Urinary bladder (tissue), 4 donors: ENCODE data around the gene ACSM2A. TPM values are rescaled to one million over a fixed set of nuclear protein-coding genes. Genes with fewer than 3 reads are reported as not detected.
"Not testable (repeated sequence)": the region's sequence is repeated elsewhere in the genome, so short reads cannot be mapped to it uniquely, and the experiment has no call there.

Source experiments
- DNase-seq: peaks from one replicate; pipeline ENCODE4 v3.0.0-alpha.2; 2015; ENCODE audit errors: extremely low spot score
- H3K27ac ChIP-seq: one replicate; pipeline ENCODE4 v1.5.1; 2013; ENCODE audit warnings: low read depth, mild to moderate bottlenecking, moderate library complexity
- H3K36me3 ChIP-seq: one replicate; pipeline ENCODE4 v1.6.1; 2013; ENCODE audit warnings: mild to moderate bottlenecking, moderate library complexity; ENCODE audit not compliant: insufficient read depth
- H3K4me1 ChIP-seq: one replicate; pipeline ENCODE4 v1.6.1; 2013; ENCODE audit warnings: mild to moderate bottlenecking, moderate library complexity; ENCODE audit not compliant: insufficient read depth
- H3K4me3 ChIP-seq: one replicate; pipeline ENCODE4 v1.5.1; 2013; ENCODE audit warnings: low read depth, low read length
- WGBS: extraction: QIAGEN DNeasy Blood & Tissue Kit; methylation state at CpG from one replicate; pipeline ENCODE4 v1.1.7; 2013; 5-methylcytosine and 5-hydroxymethylcytosine counted together
- polyA plus RNA-seq: library from polyadenylated mRNA; stranded (reverse); fragments of 200-250 nt; gene quantifications from one replicate; pipeline ENCODE4 v1.2.3, GENCODE V29; 2013
- total RNA-seq: library from RNA; depleted of rRNA; stranded (reverse); fragments of >200 nt; gene quantifications from one replicate; pipeline ENCODE4 v1.2.3, GENCODE V29; 2014
- donor health status: healthy with polysubstance abuse.
- donor health status: healthy.

Gene ACSM2A
- total and polyA plus RNA-seq, 2 donors: 0.33 TPM; not detected in 1

- H3K4me3 ChIP-seq, H3K27ac ChIP-seq, H3K36me3 ChIP-seq, DNase-seq, H3K4me1 ChIP-seq: not testable (repeated sequence)
- WGBS: 31% methylated on average over 2 of the region's 2 CpGs
These were observed 25.9 kb downstream of the ACSM2A start for GRCh38 chr16:20477188-20477744.

GRCh38 chr16:20483989-20484388 is 32.7 kb downstream of the ACSM2A start:
- H3K27ac ChIP-seq, H3K4me1 ChIP-seq, H3K36me3 ChIP-seq, DNase-seq, H3K4me3 ChIP-seq: not testable (repeated sequence)
- 54% methylated on average over 1 of the region's 1 CpG for WGBS

GRCh38 chr16:20484726-20485125 is 33.4 kb downstream of the ACSM2A start:
- Histone ChIP-seq H3K27ac (no peak overlapping the region), H3K36me3 (no peaks in the 10 kb centered on the region), H3K4me1 (no peaks in the 10 kb centered on the region), H3K4me3 (no peak overlapping the region)
- no peak for DNase-seq
- 80% methylated on average over 1 of the region's 1 CpG for WGBS

- Histone ChIP-seq H3K4me1 (no peaks in the 10 kb centered on the region), H3K27ac (no peak overlapping the region), H3K4me3 (no peak overlapping the region), H3K36me3 (no peaks in the 10 kb centered on the region)
- WGBS: 76% methylated on average over 1 of the region's 1 CpG
- DNase-seq: no peak
These were observed 34.1 kb downstream of the ACSM2A start for GRCh38 chr16:20485408-20485807.

- WGBS: no CpG with 5 or more reads among the region's 3 CpGs
- not testable (repeated sequence) for H3K4me1 ChIP-seq, DNase-seq, H3K4me3 ChIP-seq, H3K27ac ChIP-seq, H3K36me3 ChIP-seq
These were observed 39.7 kb downstream of the ACSM2A start for GRCh38 chr16:20490994-20491393.

GRCh38 chr16:20491448-20491847 is 40.1 kb downstream of the ACSM2A start:
- DNase-seq, H3K4me3 ChIP-seq, H3K27ac ChIP-seq, H3K36me3 ChIP-seq, H3K4me1 ChIP-seq: not testable (repeated sequence)
- no CpG with 5 or more reads among the region's 11 CpGs for WGBS

GRCh38 chr16:20504418-20504817 is 53.1 kb downstream of the ACSM2A start:
- WGBS: 66% methylated on average over 1 of the region's 1 CpG
- DNase-seq: no peak
- Histone ChIP-seq H3K27ac (no peak overlapping the region), H3K4me3 (no peak overlapping the region), H3K36me3 (no peaks in the 10 kb centered on the region), H3K4me1 (no peaks in the 10 kb centered on the region)

- DNase-seq: no peak
- Histone ChIP-seq H3K36me3 (no peaks in the 10 kb centered on the region), H3K27ac (no peak overlapping the region), H3K4me1 (no peaks in the 10 kb centered on the region), H3K4me3 (no peak overlapping the region)
- WGBS: 80% methylated on average over 2 of the region's 2 CpGs
These were observed 56.0 kb downstream of the ACSM2A start for GRCh38 chr16:20507280-20507679.

GRCh38 chr16:20510323-20510722 is 59.0 kb downstream of the ACSM2A start:
- no peaks in the 10 kb centered on the region for H3K4me1 ChIP-seq
- no peak overlapping the region for H3K27ac ChIP-seq
- WGBS: 51% methylated on average over 1 of the region's 1 CpG
- H3K36me3 ChIP-seq: no peaks in the 10 kb centered on the region
- H3K4me3 ChIP-seq: no peak overlapping the region
- DNase-seq: no peak

- Histone ChIP-seq H3K4me1 (no peaks in the 10 kb centered on the region), H3K4me3 (no peak overlapping the region), H3K36me3 (no peaks in the 10 kb centered on the region), H3K27ac (no peak overlapping the region)
- DNase-seq: no peak
These were observed 64.4 kb downstream of the ACSM2A start for GRCh38 chr16:20515688-20516090.

GRCh38 chr16:20517149-20517548 is 65.8 kb downstream of the ACSM2A start:
- Histone ChIP-seq H3K4me3 (no peak overlapping the region), H3K4me1 (no peaks in the 10 kb centered on the region), H3K36me3 (no peaks in the 10 kb centered on the region), H3K27ac (no peak overlapping the region)
- DNase-seq: no peak
- WGBS: 59% methylated on average over 3 of the region's 3 CpGs

- DNase-seq: no peak
- WGBS: 62% methylated on average over 3 of the region's 3 CpGs
These were observed 67.9 kb downstream of the ACSM2A start for GRCh38 chr16:20519231-20519630.

GRCh38 chr16:20520103-20520502 is 68.8 kb downstream of the ACSM2A start:
- no peak for DNase-seq
- WGBS: 78% methylated on average over 1 of the region's 1 CpG
- Histone ChIP-seq H3K36me3 (no peaks in the 10 kb centered on the region), H3K4me3 (no peak overlapping the region), H3K27ac (no peak overlapping the region), H3K4me1 (no peaks in the 10 kb centered on the region)

More at GRCh38 chr16:20519231-20519630, 67.9 kb downstream of the ACSM2A start:
- Histone ChIP-seq H3K36me3 (no peaks in the 10 kb centered on the region), H3K4me1 (no peaks in the 10 kb centered on the region), H3K4me3 (no peak overlapping the region), H3K27ac (no peak overlapping the region)

- H3K4me1 ChIP-seq, DNase-seq, H3K27ac ChIP-seq, H3K36me3 ChIP-seq, H3K4me3 ChIP-seq: not testable (repeated sequence)
- WGBS: no CpG with 5 or more reads among the region's 13 CpGs
These were observed 80.5 kb downstream of the ACSM2A start for GRCh38 chr16:20531795-20532194.

- H3K4me1 ChIP-seq, DNase-seq: not testable (repeated sequence)
- no CpG with 5 or more reads among the region's 3 CpGs for WGBS
These were observed 81.0 kb downstream of the ACSM2A start for GRCh38 chr16:20532284-20532792.

More at GRCh38 chr16:20532284-20532792, 81.0 kb downstream of the ACSM2A start:
- not testable (repeated sequence) for H3K4me3 ChIP-seq, H3K36me3 ChIP-seq, H3K27ac ChIP-seq
